ENCODE measurements around the gene SORCS1.

SORCS1 gene

GRCh38 chr10:106914016-106914415 is 250.5 kb downstream of the SORCS1 start:
- Histone ChIP-seq H3K27ac (no peak overlapping the region), H3K9me3 (ENCODE audit: low read depth, low read length) (no peaks in the 10 kb centered on the region), H3K9ac (ENCODE audit: insufficient read length) (no peak overlapping the region), H3K36me3 (ENCODE audit: insufficient read depth, low read length) (no peaks in the 10 kb centered on the region), H3K4me3 (no peak overlapping the region)
- DNase-seq (ENCODE audit: low read depth, low spot score) = no peak
- no peak for TF ChIP-seq POLR2AphosphoS5 (IDR thresholded peaks at IDR 0.05; ENCODE audit: borderline replicate concordance, low read depth, low read length)
- no peak for TF ChIP-seq EZH2 (IDR thresholded peaks at IDR 0.05)
- no peak for TF ChIP-seq FOXP2 (optimal IDR thresholded peaks at IDR 0.05; ENCODE audit: control extremely low read depth, extremely low read length, insufficient read depth)

- Histone ChIP-seq H3K9me3 (ENCODE audit: low read depth, low read length) (no peaks in the 10 kb centered on the region), H3K4me3 (no peak overlapping the region), H3K9ac (ENCODE audit: insufficient read length) (no peak overlapping the region), H3K36me3 (ENCODE audit: insufficient read depth, low read length) (no peaks in the 10 kb centered on the region), H3K27ac (no peak overlapping the region)
- TF ChIP-seq FOXP2 (optimal IDR thresholded peaks at IDR 0.05; ENCODE audit: control extremely low read depth, extremely low read length, insufficient read depth) = no peak
- no peak for TF ChIP-seq POLR2AphosphoS5 (IDR thresholded peaks at IDR 0.05; ENCODE audit: borderline replicate concordance, low read depth, low read length)
- TF ChIP-seq EZH2 (IDR thresholded peaks at IDR 0.05) = no peak
- DNase-seq (ENCODE audit: low read depth, low spot score) = no peak
Observed at GRCh38 chr10:106913348-106913747, 251.2 kb downstream of the SORCS1 start.

DNA sequence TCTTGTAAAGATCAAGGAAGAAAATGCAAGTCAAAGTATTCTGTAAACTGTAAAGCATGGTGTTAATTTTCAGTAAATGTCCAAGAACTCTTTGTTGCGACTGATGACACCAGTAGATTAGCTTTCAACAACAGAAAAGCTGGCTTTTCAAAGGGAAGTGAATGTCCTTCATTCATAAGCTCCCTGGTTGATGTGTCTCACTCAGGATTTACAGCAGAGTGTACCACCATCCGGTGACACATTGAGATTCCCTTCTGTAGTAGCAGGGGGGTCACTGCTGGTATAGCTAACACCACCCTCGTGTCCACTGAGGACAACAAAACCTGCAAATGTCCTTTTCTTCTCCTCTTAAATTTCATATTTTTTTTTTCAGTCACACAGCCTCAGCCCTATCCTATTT is 253.4 kb downstream of the SORCS1 start:
- TF ChIP-seq EZH2 (IDR thresholded peaks at IDR 0.05) = no peak
- TF ChIP-seq POLR2AphosphoS5 (IDR thresholded peaks at IDR 0.05; ENCODE audit: borderline replicate concordance, low read depth, low read length) = no peak
- no peak for TF ChIP-seq FOXP2 (optimal IDR thresholded peaks at IDR 0.05; ENCODE audit: control extremely low read depth, extremely low read length, insufficient read depth)
- Histone ChIP-seq H3K9ac (ENCODE audit: insufficient read length) (no peak overlapping the region), H3K4me3 (no peak overlapping the region), H3K27ac (no peak overlapping the region), H3K36me3 (ENCODE audit: insufficient read depth, low read length) (no peaks in the 10 kb centered on the region), H3K9me3 (ENCODE audit: low read depth, low read length) (no peaks in the 10 kb centered on the region)
- no peak for DNase-seq (ENCODE audit: low read depth, low spot score)

- H3K9ac ChIP-seq (ENCODE audit: insufficient read length) = no peak overlapping the region
- H3K27ac ChIP-seq = no peak overlapping the region
- H3K36me3 ChIP-seq (ENCODE audit: insufficient read depth, low read length) = no peaks in the 10 kb centered on the region
- H3K9me3 ChIP-seq (ENCODE audit: low read depth, low read length) = no peaks in the 10 kb centered on the region
- no peak overlapping the region for H3K4me3 ChIP-seq
- no peak for DNase-seq (ENCODE audit: low read depth, low spot score)
- TF ChIP-seq POLR2AphosphoS5 (IDR thresholded peaks at IDR 0.05; ENCODE audit: borderline replicate concordance, low read depth, low read length) (no peak), FOXP2 (optimal IDR thresholded peaks at IDR 0.05; ENCODE audit: control extremely low read depth, extremely low read length, insufficient read depth) (no peak), EZH2 (IDR thresholded peaks at IDR 0.05) (no peak)
Observed at GRCh38 chr10:106910666-106911065, 253.8 kb downstream of the SORCS1 start.

DNA sequence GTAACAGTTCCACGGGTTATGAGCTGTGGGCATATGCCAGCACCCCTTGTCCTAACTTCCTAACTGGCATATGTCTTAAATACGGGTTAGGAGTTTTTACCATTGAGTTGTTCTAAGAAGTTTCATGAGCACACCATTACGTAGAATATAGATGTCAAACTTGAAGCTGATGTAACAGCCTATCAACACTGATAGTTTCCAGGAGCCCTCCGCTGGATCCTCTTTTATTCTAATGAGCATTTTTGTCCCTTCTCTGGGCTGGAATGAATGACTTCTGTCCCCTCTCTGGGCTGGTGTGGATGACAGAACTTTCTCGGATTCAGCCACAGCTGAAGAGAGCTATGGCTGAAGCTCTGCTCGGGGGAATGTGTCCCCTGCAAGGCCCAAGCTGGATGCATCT is 256.3 kb downstream of the SORCS1 start:
- Histone ChIP-seq H3K27ac (no peak overlapping the region), H3K36me3 (ENCODE audit: insufficient read depth, low read length) (no peaks in the 10 kb centered on the region), H3K4me3 (no peak overlapping the region), H3K9me3 (ENCODE audit: low read depth, low read length) (no peaks in the 10 kb centered on the region), H3K9ac (ENCODE audit: insufficient read length) (no peak overlapping the region)
- TF ChIP-seq EZH2 (IDR thresholded peaks at IDR 0.05) (no peak), POLR2AphosphoS5 (IDR thresholded peaks at IDR 0.05; ENCODE audit: borderline replicate concordance, low read depth, low read length) (no peak), FOXP2 (optimal IDR thresholded peaks at IDR 0.05; ENCODE audit: control extremely low read depth, extremely low read length, insufficient read depth) (no peak)
- DNase-seq (ENCODE audit: low read depth, low spot score) = no peak

DNA sequence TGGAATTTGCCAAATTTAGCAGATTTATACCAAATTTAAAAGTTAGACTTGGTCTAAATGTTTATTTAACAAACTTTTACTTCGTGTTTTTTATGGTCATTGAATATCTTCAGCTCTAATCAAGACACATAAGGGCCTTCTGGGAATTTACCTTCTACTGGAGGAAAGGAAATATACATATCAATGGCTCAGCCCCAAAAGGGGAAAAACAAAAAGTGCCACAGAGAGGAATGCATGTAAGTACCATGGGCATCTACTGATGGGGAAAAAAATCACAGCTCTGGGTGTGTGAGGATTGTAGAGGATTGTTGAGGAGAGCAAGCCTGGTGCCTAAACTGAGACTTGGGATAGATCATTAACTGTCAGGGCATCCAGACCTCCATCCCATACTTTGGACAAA is 260.3 kb downstream of the SORCS1 start:
- no peak for DNase-seq (ENCODE audit: low read depth, low spot score)
- Histone ChIP-seq H3K9me3 (ENCODE audit: low read depth, low read length) (no peaks in the 10 kb centered on the region), H3K9ac (ENCODE audit: insufficient read length) (no peak overlapping the region), H3K4me3 (no peak overlapping the region), H3K27ac (no peak overlapping the region), H3K36me3 (ENCODE audit: insufficient read depth, low read length) (no peaks in the 10 kb centered on the region)
- no peak for TF ChIP-seq FOXP2 (optimal IDR thresholded peaks at IDR 0.05; ENCODE audit: control extremely low read depth, extremely low read length, insufficient read depth)
- no peak for TF ChIP-seq EZH2 (IDR thresholded peaks at IDR 0.05)
- TF ChIP-seq POLR2AphosphoS5 (IDR thresholded peaks at IDR 0.05; ENCODE audit: borderline replicate concordance, low read depth, low read length) = no peak

- Histone ChIP-seq H3K9ac (ENCODE audit: insufficient read length) (no peak overlapping the region), H3K36me3 (ENCODE audit: insufficient read depth, low read length) (no peaks in the 10 kb centered on the region), H3K9me3 (ENCODE audit: low read depth, low read length) (no peaks in the 10 kb centered on the region), H3K27ac (no peak overlapping the region), H3K4me3 (no peak overlapping the region)
- TF ChIP-seq EZH2 (IDR thresholded peaks at IDR 0.05) (no peak), POLR2AphosphoS5 (IDR thresholded peaks at IDR 0.05; ENCODE audit: borderline replicate concordance, low read depth, low read length) (no peak), FOXP2 (optimal IDR thresholded peaks at IDR 0.05; ENCODE audit: control extremely low read depth, extremely low read length, insufficient read depth) (no peak)
- DNase-seq (ENCODE audit: low read depth, low spot score) = no peak
Observed at GRCh38 chr10:106903180-106903579, 261.3 kb downstream of the SORCS1 start.

- Histone ChIP-seq H3K9ac (ENCODE audit: insufficient read length) (no peak overlapping the region), H3K27ac (no peak overlapping the region), H3K36me3 (ENCODE audit: insufficient read depth, low read length) (no peaks in the 10 kb centered on the region), H3K4me3 (no peak overlapping the region), H3K9me3 (ENCODE audit: low read depth, low read length) (no peaks in the 10 kb centered on the region)
- TF ChIP-seq EZH2 (IDR thresholded peaks at IDR 0.05) = no peak
- TF ChIP-seq POLR2AphosphoS5 (IDR thresholded peaks at IDR 0.05; ENCODE audit: borderline replicate concordance, low read depth, low read length) = no peak
- TF ChIP-seq FOXP2 (optimal IDR thresholded peaks at IDR 0.05; ENCODE audit: control extremely low read depth, extremely low read length, insufficient read depth) = no peak
- DNase-seq (ENCODE audit: low read depth, low spot score) = no peak
Observed at GRCh38 chr10:106900016-106900652, 264.4 kb downstream of the SORCS1 start.

DNA sequence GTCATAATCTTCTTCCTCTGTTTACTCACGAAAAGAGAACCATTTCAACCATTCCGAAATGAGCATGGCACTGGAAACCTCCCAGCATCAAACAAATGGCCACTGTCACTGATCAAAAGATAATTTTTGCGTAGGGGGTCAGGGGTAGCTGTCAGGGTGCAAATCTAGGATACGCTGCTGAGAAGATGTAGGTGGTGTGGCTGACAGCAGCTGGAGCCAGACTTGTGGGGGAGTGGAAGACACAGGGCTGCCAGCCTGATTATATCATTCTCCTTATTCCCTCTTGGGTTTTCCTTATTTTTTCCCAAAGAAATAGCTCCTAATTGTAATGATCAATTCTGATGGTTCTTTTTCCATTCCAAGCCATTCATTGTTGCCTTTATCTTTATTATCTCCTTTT is 266.1 kb downstream of the SORCS1 start:
- no peak overlapping the region for H3K4me3 ChIP-seq
- H3K36me3 ChIP-seq (ENCODE audit: insufficient read depth, low read length) = no peaks in the 10 kb centered on the region
- H3K9me3 ChIP-seq (ENCODE audit: low read depth, low read length) = no peaks in the 10 kb centered on the region
- H3K9ac ChIP-seq (ENCODE audit: insufficient read length) = no peak overlapping the region
- no peak overlapping the region for H3K27ac ChIP-seq
- TF ChIP-seq POLR2AphosphoS5 (IDR thresholded peaks at IDR 0.05; ENCODE audit: borderline replicate concordance, low read depth, low read length) (no peak), EZH2 (IDR thresholded peaks at IDR 0.05) (no peak), FOXP2 (optimal IDR thresholded peaks at IDR 0.05; ENCODE audit: control extremely low read depth, extremely low read length, insufficient read depth) (no peak)
- DNase-seq (ENCODE audit: low read depth, low spot score) = no peak
